Stimulated activated CD8-positive, alpha-beta memory T cell treated with anti-CD3 and anti-CD28 coated beads, Interleukin-15, amount 100 ng/mL, for 1 hour (primary cell): ENCODE results near the gene KLF15.

ENCODE experiments used
- DNase-seq: peaks from one replicate; pipeline ENCODE4 v3.0.0-alpha.2; 2020; ENCODE audit warnings: low read depth

Gene KLF15

GRCh38 chr3:126389112-126389793, 32.0 kb upstream of the KLF15 start:
- no peak for DNase-seq

GRCh38 chr3:126381966-126382365, 24.8 kb upstream of the KLF15 start:
- no peak for DNase-seq

DNA sequence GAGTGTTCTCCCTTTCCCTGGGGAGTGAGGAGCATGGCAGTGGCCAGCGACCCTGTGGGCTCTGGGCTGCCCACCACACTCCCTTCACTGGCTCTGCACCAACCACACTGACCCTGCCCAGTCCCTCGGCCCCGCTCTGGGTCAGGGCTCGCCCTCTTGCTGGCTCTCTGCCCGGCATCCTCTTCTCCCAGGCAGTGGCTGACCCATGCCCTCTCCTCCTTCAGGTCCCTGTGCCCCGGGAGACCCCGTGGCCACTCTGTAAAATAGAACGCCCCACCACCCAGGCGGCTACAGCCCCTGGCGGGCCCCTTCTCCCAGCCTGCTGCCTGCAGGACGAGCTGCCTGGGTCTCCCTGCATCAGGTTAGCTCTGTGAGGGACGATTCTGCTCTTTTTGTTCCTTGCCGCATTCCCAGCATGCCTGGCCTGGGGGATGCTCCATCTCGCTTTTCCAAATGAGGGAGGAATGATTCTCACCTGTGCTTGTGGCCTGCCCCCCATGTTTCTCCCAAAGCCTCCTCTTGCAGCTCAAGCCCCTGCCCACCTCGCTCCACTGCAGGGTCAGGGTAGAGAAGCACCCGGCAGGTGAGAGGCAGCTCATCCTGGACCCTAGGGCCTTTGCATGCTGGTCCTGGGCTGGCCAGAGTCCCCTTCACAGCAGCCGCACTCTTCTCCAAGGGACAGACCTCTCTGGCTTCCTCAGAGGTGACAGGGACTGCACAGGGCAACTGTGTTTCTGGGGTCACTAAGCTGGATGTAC, 23.0 kb upstream of the KLF15 start:
- no peak for DNase-seq

DNA sequence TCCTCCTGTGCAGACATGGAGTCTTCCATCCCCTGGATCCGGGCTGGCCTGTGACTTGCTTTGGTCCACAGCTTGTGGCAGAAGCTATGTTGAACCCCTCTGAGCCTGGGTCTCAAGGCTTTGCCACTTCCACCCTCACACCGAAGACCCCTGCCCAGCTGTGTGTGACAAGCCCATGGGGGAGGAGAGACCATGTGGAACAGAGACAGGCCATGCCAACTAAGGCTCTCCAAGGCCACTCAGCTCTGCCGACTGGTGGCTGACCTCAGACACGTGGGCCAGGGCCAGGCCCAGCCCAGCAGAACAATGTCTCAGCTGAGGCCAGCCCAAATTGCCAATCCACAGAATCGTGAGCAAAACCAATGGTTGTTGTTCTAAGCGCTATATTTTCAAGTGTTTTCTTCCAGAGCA, 21.1 kb upstream of the KLF15 start:
- no peak for DNase-seq

- DNase-seq, result no peak
Observed at GRCh38 chr3:126377211-126377610, 20.0 kb upstream of the KLF15 start.

- DNase-seq, result no peak
Observed at GRCh38 chr3:126376444-126376843, 19.2 kb upstream of the KLF15 start.

DNA sequence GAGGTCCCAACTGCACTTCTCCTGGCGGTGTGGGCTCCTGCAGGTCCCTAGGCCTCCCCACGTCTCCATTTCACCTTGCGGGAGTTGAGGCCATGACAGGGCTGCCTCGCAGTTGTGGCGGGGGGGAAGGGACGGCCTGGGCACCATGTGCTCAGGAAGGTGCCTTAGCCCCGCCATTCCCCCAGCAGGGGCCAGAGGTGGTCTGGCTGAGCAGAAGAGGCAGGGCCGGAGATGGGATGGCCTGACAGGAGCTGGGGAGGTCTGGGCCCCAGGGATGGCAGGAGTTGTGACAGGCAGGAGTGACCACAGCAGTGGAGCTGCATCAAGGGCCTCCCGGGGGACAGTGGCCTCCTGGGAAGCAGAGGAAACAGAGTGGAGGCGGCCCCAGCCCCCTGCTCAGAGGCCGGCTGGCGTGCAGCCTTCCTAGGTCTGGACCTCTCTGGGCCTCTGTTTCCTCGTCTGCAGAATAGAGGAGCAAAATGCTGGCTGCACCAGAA, 18.7 kb upstream of the KLF15 start:
- no peak for DNase-seq

GRCh38 chr3:126373682-126374601, 16.7 kb upstream of the KLF15 start:
- DNase-seq, result no peak

DNA sequence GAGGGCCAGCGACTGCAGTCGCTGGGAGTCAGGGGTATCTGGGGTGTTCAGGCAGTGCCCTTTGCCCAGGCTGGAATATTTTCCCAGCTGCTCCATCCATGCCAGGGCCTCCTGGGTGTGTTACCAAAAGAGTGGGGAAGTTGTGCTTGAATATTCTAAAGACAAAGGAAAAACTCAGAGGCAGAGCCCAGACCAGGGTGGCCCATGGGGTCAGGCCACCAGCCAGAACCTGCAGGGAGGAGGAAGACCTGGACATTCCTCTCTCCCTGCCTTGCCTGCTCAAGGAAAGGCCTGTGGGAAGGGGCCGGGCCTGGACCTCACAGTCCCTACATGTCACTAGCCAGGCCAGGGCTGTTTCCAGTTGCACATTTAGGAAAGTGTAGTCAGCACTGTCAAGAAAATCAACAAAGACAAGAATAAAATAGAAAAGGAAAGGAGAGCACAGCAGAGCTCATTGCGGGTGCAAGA, 16.0 kb upstream of the KLF15 start:
- no peak for DNase-seq

DNA sequence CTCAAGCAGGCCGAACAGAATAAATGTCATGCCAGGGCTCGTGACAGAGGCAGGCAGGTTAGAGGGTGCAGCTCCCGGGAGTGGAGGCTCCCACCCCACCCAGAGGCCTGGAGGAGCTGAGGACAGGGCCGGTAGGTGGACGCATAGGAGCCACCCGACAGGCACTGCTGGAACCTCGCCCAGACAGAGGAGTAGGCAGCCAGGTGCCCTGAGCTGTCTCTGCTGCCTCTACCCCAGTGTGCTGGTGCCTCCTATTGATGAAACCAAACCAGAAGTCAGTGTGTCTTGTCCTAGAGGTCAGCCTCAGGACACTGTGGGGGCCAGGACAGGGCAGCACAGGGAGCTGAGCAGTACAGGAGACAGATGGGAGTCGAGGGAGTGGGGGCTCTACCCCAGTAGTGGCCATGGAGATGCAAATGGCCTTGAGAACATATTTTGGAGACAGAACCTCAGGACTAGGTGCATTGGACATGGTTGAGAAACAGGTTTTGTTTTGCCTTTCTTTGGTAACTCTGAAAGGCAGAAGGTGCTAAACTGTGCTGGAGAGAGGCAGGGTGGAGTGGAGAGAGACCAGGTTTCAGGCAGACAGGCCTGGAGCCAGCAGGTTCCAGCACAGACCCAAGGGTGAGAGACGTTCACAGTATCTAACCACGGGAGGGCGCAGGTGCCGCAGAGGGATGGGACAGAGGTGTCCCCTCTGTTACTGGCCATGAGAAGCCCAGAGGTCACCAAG, 15.4 kb upstream of the KLF15 start:
- DNase-seq, result no peak

DNA sequence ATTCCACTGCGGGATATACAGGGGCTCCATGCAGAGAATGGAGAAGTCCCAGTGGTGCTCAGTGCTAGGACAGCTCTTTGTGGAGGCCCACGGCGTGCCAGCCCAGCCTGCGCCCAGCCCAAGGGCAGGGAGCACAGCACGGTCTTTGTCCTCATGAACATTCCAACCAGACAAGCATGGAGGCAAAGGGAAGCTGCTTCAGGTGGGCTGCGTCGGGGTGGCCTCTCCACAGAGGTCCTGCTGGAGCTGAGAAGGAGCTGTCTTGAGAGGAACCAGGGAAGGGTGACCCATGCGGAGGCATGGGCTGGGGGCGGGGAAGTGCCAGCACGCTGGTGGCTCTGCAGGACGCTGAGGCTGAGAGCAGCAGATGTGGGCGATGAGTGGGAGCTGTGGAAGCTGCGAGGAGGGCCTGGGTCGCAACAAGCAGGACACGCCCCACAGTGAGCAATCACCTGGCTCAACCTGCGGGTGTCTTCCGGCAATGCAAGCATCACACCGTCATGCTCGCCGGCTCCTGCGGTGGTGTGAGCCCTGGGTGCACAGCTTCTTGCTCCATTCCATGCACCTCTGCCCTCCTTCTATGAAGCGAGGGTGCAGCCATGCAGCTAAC, 14.0 kb upstream of the KLF15 start:
- DNase-seq, result no peak

DNA sequence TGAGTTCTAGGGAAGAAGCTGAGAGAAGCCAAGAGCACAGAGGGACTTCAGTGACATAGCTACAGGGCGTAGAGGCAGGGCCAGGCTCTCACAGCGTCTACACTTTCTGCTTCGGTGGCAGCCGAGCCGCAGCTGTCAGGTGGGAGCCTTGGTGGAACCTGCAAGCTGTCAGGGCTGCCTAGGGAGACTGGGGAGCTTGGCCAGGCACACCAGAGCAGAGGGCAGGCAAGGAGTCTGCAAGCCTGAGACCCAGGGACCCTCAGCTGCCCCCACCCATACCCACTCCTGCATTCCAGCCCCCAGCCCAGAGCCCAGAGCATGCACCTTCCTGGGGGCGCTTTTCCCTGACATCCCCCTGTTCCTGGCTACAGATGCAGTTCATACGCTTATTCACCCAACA, 13.4 kb upstream of the KLF15 start:
- DNase-seq, result no peak

GRCh38 chr3:126370055-126370454, 12.8 kb upstream of the KLF15 start:
- no peak for DNase-seq

GRCh38 chr3:126369490-126369889, 12.3 kb upstream of the KLF15 start:
- no peak for DNase-seq

- DNase-seq, result no peak
Observed at GRCh38 chr3:126367316-126367805, 10.2 kb upstream of the KLF15 start.

DNA sequence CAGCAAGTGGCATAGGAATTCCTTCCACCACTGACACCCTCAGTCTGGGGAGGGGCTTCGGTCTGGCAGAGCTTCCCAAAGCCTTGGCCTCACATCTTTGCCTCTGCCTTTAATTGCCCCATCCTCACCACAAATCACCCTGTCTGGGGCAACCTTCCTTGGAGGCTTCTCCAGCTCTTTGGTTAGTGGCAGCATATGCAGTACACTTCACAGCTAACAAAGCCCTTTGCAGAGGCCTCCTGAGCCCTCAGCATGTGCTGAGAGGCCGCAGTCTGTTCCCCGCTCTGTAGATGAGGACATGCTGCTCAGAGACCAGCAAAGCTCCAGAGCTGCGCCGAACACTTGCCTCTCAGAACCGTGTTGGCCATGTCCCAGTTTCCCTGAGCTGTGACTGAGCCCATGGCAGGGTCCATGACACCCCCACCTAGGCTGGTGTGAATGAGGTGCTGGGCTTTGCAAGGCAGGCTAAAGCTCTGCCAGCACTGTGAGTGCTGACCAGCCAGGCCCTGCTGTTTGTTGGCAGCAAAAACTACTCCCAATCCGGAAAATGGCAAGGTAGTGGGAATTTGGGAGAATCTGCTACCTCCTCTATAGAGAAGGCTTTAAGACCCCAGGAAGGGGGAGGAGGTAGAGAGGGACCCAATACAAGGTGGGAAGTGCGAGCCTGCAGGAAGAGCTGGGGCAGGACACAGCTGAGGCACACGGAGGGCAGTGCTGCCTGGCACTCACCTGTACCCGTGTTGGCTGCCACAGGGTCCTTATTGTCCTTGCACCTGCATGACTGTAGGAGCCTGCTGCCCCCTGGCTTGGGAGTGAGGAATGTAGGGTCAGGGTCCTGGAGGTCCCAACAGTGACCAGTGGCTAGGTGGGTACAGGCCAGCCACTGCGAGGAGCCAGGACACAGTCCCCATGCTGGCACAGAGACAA, 8.4 kb upstream of the KLF15 start:
- no peak for DNase-seq

- no peak for DNase-seq
Observed at GRCh38 chr3:126364731-126365301, 7.6 kb upstream of the KLF15 start.

GRCh38 chr3:126364130-126364695, 7.0 kb upstream of the KLF15 start:
- no peak for DNase-seq

DNA sequence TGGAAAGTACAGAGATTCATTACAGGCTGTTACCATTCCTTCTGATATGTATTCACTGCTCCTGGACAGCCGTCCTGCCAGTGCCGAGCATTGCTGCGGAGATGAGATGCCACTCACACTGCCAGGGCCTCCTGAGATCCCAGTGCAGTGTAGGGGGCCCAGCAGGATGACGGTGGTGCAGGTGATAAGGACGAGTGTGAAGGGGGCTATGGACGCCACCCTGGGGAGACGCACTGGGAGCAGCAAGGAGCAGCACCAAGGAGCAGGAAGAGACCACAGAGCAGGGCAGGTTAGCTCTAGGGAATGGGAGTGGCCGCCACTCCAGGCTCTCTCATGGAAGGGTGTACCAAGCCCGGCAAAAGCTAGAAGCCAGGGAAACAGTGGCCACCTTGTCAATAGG, 4.0 kb upstream of the KLF15 start:
- DNase-seq, result no peak
